Stimulated activated CD8-positive, alpha-beta memory T cell treated with anti-CD3 and anti-CD28 coated beads, Interleukin-2, amount 100 ng/mL, for 48 hours (primary cell): ENCODE data around the gene SNTA1.
"Not testable (repeated sequence)": the region's sequence is repeated elsewhere in the genome, so short reads cannot be mapped to it uniquely, and the experiment has no call there.

Source experiments
- DNase-seq, 2 donors: peaks; one replicate each; pipeline ENCODE4 v3.0.0-alpha.2; 2020; ENCODE audit warnings: low read depth in 2 of 2

Gene SNTA1

GRCh38 chr20:33393609-33394008, 50.0 kb downstream of the SNTA1 start:
- no peak for DNase-seq

GRCh38 chr20:33391722-33392415, 51.7 kb downstream of the SNTA1 start:
- DNase-seq, result no peak

GRCh38 chr20:33389326-33389725, 54.2 kb downstream of the SNTA1 start:
- DNase-seq, result not testable (repeated sequence)

GRCh38 chr20:33388268-33388667, 55.3 kb downstream of the SNTA1 start:
- DNase-seq, result no peak

- no peak for DNase-seq
Measured at GRCh38 chr20:33387177-33387576, 56.4 kb downstream of the SNTA1 start.

- no peak for DNase-seq
Measured at GRCh38 chr20:33386673-33387072, 56.9 kb downstream of the SNTA1 start.

GRCh38 chr20:33377366-33377765, 66.2 kb downstream of the SNTA1 start:
- DNase-seq, result no peak

GRCh38 chr20:33373735-33374605, 69.6 kb downstream of the SNTA1 start:
- DNase-seq, result no peak

- DNase-seq, result no peak
Measured at GRCh38 chr20:33372993-33373441, 70.5 kb downstream of the SNTA1 start.

- peak; percentile 1 to 6 for DNase-seq
Measured at GRCh38 chr20:33370291-33370690, 73.3 kb downstream of the SNTA1 start.

GRCh38 chr20:33362898-33363297, 80.7 kb downstream of the SNTA1 start:
- no peak for DNase-seq

- no peak for DNase-seq
Measured at GRCh38 chr20:33359399-33360261, 83.9 kb downstream of the SNTA1 start.
